NCI-H345 treated with DMSO at 0.1 percent for 48 hours (cell line): ENCODE results near the gene ERF.

Experiments
- DNase-seq: peaks from one replicate; lab custom pipeline; 2025; ENCODE audit not compliant: unreplicated experiment; lab: John Stamatoyannopoulos, UW

The ERF gene

DNA sequence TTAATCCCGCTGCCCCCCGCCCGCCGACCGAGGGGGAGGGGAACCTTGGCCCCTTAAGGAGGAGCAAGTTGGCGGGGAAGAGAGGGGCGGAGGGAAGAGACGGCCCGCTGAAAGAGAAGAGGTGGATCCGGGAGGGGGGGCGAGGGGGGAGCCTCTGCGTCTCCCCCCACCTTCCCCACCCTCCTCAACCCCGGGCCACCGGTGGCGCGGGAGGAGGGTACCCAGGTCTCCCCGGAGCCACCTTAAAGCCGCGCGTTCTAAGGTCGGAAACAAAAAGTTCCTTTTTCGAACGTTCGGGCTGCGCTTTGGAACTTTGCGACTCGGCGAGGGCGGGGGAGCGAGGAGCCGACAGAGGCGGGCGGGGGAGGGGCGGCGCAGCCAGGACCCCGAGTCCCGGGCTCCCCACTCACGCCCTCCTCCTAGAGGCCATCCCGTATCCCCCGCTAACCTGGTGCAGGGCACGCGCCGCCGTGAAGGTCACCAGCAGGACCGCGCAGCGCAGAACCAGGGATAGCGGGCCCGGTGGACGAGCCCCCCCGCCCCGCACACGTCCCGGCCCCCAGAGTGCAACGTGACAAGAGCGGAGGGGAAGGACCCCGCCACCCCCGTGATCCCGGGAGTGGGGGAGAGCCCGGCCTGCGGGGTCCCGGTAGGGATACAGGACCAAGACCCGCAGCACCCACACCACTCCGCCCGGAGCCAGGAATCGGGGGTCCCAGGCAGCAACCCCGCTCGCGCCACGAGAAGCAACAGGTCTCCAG lies 659 bp downstream of the ERF start:
- no peak for DNase-seq

DNA sequence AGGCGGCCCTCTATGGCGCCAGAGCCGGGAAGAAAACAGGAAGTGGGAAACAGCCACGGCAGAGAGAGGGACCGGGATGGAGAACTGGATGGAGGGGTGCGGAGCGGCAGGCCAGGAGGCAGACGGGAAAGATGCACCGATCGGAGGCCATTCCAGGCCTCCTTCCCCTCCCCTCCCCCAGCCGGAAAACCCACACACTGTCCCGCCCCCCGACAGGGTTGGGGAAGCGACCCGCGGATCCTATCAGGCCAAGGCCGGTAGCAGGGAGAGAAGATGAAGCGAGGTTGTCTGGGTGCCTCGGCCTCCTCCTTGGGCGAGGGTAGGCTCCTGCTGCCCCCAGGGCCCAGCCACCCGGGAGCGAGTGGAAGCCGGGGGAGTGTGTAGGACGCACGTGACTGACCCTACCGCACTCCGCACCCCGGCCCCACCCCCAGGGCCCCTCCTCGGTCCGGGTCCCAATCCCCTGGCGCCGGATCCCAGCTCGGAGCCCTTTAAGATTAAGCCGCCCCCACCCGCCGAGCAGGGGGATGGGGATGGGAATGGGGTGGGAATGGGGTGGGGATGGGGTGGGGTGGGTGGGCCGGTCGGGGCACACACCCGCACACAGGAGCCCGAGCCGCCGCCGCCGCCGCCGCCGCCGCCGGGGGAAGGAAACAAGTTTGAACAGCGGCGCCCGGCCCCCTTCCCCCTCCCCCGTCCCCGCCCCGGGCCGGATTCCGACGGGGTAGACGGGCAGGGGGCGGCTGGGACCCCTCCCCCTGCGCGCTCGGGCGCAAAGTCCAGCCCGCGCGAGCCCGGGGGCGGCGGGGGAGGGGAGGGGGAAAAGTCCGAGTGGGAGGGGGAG lies 1.5 kb downstream of the ERF start:
- no peak for DNase-seq

DNA sequence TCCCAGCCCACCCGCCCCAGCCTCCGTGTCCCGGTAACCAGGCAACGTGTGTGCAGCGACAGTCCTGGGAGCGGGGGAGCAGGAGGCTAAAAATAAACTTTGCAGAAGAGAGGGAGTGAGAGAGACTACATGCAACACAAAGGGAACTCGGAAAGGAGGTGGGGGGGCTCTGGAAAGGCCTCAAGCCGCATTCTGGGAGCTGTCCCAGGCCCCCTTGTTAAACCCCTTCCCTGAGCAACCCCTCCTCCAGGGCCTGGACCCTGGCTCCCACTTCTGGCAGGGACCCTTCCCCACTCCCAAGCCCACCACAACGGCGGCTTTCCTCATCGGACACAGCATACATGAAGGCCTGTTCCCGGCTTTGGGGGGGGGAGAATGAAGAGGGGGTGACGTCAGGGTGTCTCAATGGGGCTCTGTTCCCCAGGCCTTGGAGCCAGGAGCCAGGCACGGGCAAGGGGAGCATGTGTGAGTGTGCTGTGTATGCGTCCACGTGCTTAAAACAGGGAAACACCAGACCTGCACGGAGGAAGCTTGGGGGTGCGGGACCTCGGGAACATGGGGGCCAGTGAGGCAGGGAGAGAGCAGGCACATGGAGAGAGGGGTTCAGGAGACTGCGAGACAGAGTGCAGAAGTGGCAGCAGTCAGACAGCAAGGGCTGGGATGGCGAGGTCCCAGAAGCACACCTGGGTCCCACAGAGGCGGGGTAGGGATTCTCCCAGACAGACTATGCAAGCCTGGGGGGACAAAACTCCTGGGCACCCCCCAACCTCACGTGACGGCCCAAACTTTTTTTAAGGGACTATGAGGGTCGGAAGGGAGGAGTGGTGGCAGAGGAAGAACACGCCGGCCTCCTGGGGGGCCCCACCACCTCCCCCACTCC lies 2.3 kb downstream of the ERF start:
- no peak for DNase-seq

DNA sequence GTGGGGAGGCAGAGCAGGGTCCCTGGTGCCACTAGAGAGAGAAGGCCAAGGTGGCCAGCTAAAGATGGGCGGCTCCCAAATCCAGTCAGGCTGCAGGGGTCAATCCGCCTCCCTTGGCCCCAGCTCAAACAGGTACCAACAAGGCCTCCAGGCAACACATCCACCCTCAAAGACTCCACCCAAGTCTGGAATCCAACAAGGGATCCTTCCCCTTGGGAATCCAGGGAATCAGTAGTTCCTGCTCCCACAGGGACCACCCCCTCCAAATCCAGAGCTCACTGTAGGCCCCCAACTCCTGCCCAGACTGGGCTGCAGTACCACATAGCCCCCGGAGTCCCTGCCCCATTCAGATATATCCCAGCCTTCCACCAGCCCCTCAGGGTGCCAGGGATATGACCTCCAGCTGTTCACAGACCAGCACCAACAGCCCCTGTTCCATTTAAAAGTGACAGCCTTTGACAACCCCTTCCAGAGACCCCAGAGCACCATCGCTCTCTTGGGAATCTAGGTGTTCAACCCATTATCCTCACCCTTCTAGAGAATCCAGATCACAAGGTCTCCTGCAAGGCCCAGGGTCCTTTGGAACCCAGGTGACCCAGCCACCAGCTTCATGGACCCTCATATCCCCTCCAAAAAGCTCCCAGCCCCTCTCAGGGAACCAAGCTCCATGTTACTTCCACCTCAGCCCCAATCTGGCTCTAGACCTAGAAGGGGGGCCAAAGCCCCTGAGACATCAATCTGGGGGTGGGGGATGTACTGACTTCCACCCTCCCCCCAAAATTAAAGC lies 3.2 kb downstream of the ERF start:
- no peak for DNase-seq

DNA sequence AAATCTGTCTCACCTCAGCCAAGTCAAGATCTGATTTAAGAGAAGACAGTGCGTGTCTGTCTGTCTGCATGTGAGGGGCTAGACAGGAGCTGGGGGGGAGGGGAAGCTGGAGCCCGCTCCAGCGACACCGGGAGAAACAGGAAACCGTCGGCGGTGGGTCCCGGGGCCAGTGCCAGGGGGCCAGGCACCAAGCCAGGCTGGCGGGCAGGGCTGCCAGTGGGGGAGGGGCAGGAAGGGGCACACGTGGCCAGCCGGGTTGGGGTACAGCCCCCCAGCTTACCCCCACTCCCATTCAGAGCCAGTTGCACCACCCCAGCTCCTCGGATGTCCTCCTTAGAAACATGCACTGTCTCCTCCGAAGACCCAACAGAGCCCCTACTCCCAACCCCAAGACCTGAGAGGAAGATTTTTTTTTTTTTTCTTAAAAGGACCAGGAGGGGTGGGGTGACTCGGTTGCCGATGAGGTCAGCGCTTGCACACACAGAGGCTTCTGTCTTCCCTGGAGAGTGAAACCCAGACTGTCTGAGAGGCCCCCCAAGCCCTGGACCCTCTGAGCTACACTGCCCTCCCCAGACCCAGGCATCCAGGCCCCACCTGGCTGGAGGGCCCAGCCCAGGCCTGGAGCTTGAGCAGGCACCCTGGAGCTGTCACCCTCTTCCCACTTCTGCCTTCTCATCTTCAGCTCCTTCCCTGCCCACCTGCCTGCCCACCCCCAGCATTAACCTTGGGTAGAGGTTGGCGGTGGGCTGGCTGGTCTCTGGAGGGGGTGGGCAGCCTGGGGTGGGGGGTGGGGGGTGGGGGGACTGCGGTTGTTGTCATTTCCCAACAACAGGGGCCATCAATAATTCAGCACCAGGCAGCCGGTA lies 4.0 kb downstream of the ERF start:
- DNase-seq, result no peak

DNA sequence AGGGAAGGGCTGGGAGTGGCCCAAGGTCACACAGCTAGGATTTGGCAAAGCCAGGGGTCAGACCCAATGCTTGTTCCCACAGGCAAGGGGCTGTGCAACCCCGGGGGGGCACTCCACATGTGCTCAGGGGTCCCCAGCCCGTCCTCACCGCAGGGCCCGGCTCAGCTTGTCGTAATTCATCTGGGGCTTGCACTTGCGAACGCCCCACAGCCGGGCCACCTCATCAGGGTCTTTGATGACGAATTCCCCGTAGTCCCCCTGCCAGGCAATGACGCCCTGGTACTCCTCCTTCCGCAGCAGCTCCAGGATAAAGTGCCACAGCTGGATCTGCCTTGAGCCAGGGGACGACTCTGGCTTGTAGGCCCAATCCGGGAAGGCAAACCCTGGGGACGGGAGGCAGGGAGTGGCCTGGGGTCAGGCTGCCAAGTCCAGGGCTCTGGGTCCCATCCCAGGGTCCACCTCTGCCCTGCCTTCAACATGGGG lies 4.7 kb downstream of the ERF start:
- DNase-seq, result no peak

DNA sequence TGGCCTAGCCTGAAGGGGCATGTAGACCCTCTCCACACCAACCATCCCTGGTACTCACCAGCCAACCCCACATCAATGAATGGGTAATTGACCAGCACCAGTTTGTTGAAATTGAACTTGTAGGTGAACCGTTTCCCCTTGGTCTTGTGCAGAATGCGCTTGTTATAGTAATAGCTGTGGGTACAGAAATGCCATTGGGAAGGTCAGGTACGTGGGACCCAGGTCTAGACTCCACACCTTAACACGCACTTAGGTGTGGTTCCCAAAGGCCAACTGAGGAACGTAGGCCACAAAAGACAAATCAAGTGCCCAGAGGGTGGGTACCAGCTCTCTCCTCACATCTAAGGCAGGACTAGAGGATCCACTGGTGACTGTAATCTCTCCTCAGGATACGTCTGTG lies 5.2 kb downstream of the ERF start:
- no peak for DNase-seq

DNA sequence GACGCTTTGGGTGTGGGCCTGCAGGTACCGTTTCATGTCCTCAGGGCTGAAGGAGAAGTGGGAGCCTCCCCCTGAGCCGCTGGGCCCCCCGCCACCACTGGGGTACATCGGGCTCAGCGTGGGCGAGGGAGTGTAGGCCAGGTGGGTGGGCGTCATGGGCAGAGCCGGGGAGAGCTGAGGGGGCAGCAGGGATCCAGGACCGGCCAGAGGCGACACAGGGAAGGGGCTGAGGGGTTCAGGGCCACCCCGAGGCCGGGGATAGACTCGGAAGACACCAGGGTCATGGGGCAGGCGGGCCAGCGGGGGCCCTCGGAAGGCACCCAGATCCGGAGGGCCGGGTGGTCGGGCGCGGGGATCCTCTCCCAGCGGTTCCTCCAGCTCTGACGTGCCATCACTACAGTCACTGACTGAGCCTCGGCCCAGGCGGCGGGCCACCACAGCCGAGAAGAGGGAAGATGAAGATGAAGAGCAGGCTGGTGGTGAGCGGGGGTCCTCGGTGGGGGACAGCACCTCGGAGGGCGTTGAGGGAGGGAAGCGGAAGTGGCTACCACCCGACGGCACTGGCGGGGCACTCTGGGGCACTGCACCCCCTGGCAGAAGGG lies 5.7 kb downstream of the ERF start:
- DNase-seq, result no peak

DNA sequence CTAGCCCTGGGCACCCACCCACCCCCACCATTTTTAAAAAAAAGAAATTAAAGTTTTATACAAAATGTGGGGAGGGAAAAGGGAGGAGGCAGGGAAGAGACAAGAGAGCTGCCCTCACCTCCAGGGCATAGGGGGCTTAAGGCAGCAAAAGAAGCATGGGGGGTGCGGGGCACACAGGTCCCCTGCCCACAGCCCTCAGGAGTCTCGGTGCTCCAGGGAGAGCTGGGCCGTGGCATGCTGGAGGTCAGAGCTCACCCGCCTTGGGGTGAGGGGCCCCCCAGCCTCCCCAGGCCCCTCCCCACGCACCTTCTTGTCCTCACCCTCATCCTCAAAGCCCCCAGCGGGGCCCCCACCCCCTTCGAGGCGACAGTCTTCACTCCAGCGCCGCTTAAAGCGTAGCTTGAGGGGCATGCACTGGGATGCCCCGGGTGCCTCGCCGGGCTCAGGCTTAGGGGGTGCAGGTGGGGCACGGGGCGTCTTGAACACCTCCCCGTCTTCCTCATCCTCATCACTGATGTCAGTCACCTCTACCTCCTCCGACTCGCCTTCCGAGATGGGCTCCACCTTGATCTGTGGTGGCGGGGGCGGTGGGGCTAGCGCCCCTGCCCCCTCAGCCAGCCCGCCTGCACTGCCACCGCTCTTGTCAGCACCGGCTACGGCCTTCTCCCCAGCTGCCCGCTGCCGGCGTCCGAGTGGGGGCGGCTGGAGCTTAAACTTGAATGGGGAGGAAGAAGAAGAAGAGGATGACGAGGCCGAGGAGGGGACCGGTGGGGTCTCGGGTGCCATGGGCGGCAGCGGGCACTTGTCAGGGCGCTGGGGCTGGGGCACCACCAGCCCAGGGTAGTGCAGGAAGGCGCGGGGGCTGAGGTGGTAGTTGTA lies 6.4 kb downstream of the ERF start:
- DNase-seq, result no peak

DNA sequence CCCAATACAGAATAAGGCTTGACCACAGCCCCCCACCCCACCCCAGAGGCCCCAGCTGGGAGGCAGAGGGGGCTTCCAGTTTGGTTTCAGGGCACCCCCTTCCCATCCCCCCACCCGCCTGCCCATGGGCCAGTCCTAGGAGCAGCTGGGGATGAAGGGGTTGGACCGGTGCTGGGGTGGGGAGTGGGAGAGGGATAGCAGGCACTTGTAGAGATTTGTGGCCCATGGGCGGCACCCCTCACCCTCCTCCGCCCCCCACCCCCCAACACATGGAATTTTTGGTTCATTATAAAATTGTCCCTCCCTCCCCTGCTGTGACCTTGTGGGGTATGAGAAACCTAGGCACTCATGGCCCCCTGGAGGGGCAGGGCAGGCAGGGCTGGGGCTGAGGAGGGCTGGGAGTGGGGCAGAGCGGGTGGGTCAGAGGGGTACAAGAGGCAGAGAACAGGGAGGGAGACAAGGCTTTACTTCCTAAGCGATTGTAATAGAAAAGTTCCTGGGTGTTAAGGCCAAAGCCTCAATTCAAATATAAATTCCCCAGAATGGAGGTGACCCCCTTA lies 7.2 kb downstream of the ERF start:
- no peak for DNase-seq

DNA sequence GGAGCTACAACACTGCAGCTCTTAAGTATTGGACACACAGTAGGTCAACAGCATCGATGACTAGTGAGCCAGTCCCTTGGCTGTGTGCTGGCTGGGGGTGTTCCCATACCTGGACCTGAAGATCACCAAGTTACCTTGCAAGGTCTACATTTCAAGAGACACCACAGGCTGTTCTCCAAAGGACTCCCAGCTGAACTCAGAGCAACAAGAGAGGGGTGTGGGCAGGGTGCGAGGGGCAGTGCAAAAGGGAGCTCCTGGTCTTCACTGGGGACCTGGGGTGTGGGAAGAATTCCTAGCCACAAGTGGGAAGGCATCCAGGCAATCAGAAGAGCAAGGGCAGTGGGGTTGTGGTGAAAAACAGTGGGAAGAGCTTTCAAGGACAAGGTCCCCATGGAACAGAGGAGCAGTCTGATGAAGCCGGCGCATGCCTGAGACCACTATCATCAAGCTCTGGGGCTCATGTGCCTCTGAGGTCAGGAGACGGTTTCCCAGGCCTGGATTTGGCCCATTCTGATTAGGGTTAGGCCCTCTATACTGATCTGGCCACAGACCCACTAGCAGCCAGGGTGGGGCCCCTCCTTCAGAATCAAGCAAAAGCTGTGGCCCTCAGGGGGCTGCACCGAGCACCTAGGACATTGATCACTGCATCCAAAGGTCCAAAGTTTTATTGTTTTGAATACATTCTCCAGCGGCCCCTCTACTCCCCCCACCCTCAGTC lies 7.8 kb downstream of the ERF start:
- DNase-seq, result no peak

DNA sequence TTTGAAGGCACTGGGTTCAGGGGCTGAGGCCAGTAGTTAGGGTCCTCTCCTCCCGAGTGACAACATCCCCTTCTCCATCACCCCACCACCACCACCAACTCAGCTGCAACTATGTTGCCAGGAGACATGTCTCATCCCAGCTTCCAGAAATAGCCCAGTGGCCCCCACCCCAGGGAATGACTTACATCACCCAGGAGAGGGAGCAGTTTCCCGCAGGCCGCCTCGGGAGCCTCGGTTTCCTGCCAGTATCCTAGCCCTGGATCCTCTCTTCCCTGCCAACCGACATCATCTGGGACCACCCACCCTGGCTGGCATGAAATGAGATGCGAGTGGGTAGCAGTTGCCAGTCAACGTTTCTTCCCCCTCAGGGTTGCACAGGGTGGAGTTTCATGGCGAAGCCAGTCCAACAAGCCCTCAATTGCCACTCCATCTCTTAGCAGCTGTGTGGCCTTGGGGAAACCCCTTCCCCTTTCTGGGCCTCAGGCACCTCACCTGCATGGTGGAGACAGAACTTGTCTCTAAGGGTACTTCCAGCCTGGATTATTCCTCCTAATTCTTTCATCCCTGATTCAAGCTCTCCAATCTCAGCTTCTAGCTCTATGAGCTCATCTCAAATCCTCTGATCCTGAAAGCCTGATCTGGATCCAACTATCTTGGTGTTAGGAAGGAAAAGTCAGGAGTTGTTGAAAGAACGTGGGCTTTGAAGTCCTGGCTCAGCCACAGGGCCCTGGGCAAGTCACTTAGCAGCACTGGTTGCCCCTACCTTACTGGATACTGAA lies 8.6 kb downstream of the ERF start:
- no peak for DNase-seq

DNA sequence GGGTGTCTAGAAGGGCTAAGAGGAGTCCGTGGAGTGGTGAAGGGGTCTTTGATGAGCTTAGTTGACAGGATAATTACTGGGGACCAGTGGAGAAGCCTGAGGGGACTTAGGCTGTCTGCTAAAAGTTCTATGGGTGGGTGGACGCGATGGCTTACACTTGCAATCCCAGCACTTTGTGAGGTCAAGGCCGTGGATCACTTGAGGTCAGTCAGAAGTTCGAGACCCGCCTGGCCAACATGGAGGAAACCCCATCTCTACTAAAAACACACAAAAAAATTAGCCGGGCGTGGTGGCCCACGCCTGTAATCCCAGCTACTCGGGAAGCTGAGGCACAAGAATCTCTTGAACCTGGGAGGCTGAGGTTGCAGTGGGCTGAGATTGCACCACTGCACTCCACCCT lies 9.7 kb downstream of the ERF start:
- no peak for DNase-seq

DNA sequence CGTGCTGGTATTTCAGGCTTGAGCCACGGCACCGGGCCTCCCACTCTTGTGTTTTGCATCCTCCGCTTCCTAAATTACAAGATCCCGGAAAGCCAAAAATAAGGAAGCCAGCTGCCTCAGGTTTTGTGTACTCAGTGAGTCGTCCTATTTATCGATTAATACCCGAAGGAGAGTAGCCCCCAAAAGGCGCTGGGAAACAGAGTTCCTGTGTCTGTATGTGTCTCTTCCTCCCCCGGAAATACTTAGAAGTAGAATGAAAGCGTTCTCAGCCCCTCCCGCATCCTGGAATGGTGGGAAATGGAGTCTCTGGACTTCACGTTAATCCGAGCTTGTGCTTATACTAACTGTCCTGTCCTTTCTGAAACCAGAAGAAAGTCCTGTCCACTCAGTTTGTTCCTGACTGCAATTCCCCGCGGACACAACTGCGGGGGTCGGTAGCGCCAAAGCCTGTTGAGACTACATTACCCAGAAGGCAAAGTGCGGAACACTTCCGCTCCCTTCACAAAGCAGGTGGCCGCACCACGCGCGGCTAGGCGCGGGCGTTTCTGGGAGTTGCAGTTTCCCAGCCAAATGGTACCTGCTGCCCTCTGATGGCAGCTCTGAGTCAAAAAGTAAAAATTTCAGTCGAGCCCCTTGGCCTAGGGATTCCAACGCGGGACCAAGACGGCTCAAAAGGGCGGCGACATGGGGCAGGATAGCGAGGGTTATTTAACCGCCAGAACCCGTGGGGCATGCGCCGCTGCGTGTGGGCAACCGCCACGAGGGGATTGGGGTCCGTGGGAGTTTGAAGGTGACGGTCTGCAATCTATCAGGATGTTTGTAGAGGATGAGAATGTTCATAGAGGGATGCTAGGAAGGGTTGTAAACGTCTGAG lies 10.3 kb downstream of the ERF start:
- DNase-seq, result peak; percentile 82
